Transverse colon (tissue), 4 donors: Measurements from ENCODE around the gene GAB1.

Experiments used
- EP300 ChIP-seq: sonication (generic); formaldehyde crosslinking; IDR thresholded peaks from one replicate; pipeline ENCODE4 v1.6.1; 2017; ENCODE audit warnings: antibody characterized with exemption, low read depth
- POLR2A ChIP-seq: fragments of 450-650 bp; IDR thresholded peaks from one replicate; pipeline ENCODE4 v1.6.1; 2016; ENCODE audit warnings: antibody characterized with exemption, mild to moderate bottlenecking, moderate library complexity
- POLR2AphosphoS5 ChIP-seq, 3 donors: sonication (generic); formaldehyde crosslinking; IDR thresholded peaks; one replicate each; pipeline ENCODE4 v1.6.1; 2016; ENCODE audit warnings: antibody characterized with exemption in 3 of 3
- TF ChIP-seq, protein P1 (sequence below), 5 experiments: fragments of 200-600 bp in 3 of 5; fragments of 450-650 bp in 2 of 5; sonication (generic) in 3 of 5; IDR thresholded peaks; 1 replicate in 2 of 5; 2 replicates in 3 of 5; pipeline ENCODE4 v1.5.1; 2016 to 2017; ENCODE audit warnings: antibody characterized with exemption in 5 of 5, inconsistent platforms in 3 of 5, mild to moderate bottlenecking in 2 of 5, moderate library complexity in 1 of 5

DNA sequence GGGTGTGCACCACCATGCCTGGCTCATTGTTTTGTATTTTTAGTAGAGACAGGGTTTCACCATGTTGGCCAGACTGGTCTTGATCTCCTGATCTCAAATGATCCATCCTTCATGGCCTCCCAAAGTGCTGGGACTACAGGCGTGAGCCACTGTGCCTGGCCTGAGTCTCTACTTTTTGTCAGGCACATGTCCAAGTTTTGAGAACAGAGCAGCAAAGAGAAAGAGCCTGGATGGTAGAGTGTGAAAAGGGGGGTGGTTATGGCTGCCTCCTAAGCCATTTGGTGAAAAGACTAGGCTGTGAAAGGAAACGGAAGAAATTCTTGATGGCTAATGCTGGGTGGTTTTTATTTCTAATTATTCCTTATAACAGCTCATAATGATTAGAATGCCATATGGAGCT, 63.4 kb downstream of the GAB1 start:
- TF ChIP-seq, protein P1, sequence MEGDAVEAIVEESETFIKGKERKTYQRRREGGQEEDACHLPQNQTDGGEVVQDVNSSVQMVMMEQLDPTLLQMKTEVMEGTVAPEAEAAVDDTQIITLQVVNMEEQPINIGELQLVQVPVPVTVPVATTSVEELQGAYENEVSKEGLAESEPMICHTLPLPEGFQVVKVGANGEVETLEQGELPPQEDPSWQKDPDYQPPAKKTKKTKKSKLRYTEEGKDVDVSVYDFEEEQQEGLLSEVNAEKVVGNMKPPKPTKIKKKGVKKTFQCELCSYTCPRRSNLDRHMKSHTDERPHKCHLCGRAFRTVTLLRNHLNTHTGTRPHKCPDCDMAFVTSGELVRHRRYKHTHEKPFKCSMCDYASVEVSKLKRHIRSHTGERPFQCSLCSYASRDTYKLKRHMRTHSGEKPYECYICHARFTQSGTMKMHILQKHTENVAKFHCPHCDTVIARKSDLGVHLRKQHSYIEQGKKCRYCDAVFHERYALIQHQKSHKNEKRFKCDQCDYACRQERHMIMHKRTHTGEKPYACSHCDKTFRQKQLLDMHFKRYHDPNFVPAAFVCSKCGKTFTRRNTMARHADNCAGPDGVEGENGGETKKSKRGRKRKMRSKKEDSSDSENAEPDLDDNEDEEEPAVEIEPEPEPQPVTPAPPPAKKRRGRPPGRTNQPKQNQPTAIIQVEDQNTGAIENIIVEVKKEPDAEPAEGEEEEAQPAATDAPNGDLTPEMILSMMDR (IDR thresholded peaks at IDR 0.05): no peak
- TF ChIP-seq EP300 (no peak), POLR2AphosphoS5 (IDR thresholded peaks at IDR 0.05) (no peak), POLR2A (no peak)
